Smooth muscle cell of bladder (primary cell): ENCODE results near the gene LMCD1. TPM values are rescaled to one million over a fixed set of nuclear protein-coding genes. Genes with fewer than 3 reads are reported as not detected.

ENCODE experiments used
- total RNA-seq: library from RNA; depleted of rRNA; stranded (reverse); fragments of >200 nt; gene quantifications from 2 replicates; pipeline ENCODE4 v1.2.3, GENCODE V29; 2014

Gene LMCD1, protein sequence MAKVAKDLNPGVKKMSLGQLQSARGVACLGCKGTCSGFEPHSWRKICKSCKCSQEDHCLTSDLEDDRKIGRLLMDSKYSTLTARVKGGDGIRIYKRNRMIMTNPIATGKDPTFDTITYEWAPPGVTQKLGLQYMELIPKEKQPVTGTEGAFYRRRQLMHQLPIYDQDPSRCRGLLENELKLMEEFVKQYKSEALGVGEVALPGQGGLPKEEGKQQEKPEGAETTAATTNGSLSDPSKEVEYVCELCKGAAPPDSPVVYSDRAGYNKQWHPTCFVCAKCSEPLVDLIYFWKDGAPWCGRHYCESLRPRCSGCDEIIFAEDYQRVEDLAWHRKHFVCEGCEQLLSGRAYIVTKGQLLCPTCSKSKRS
- total RNA-seq: 44.2 and 119 TPM in 2 replicates

DNA sequence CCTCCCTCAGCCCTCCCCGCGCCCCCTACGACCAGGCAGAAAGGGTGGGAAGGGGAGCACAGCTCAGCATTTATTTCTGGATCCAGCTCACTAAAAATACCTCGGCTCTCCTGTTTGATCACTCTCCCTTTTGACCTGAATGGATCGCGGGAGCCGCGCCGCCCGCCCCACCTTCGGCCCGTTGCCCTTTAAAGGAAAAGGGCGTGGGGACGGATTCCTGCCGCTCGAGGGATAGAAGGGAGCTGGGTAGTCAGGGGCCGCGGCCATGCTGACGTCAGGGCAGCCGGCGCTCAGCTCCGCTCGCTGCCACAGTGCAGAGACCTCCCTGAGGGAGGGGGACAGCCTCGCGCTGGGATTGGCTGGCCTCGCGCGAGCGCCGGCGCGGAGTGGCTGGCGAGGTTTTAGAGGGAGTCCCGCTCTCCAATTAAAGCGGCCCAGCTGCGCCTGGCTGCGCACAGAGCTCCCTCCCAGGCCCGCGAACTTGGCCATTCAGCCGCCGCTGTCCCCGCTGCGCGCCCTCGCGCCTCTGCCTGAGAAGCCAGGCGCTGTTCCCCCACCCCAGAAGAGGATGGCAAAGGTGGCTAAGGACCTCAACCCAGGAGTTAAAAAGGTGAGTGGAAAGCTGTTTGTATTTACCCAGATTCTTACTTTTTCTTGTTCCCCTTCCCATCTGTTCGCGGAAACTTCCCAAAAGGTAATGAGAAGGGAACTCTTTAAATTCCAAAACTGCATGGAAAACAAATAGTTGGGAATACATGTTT is at the start of gene LMCD1:
TSS of gene LMCD1 (plus strand) at position 453 of the 761 bp plus-strand sequence. CDS start at position 569, 116 bp downstream.

Other genes starting within 250 kb of the LMCD1 start
- under 0.01 TPM in 1 of 2 replicates, not detected in the other for gene SSUH2, start 143.0 kb downstream of the LMCD1 start, total RNA-seq
- not detected in 2 replicates for gene CAV3, start 232.0 kb downstream of the LMCD1 start, total RNA-seq